22Rv1 (cell line): ENCODE data around the gene SREBF1.
A peak's percentile ranks its signal among the peaks of the same experiment; 100 is the strongest.

Experiments used
- H3K27ac ChIP-seq: fragments of 450-650 bp; 2 replicates; pipeline ENCODE4 v1.5.1; 2017
- ZFX ChIP-seq: fragments of 450-650 bp; IDR thresholded peaks from 2 replicates; pipeline ENCODE4 v1.6.1; 2017; ENCODE audit warnings: antibody characterized with exemption, borderline replicate concordance
- TF ChIP-seq, protein P1 (sequence below): fragments of 450-650 bp; IDR thresholded peaks from 2 replicates; pipeline ENCODE4 v1.5.1; 2017; ENCODE audit warnings: mild to moderate bottlenecking

The SREBF1 gene

DNA sequence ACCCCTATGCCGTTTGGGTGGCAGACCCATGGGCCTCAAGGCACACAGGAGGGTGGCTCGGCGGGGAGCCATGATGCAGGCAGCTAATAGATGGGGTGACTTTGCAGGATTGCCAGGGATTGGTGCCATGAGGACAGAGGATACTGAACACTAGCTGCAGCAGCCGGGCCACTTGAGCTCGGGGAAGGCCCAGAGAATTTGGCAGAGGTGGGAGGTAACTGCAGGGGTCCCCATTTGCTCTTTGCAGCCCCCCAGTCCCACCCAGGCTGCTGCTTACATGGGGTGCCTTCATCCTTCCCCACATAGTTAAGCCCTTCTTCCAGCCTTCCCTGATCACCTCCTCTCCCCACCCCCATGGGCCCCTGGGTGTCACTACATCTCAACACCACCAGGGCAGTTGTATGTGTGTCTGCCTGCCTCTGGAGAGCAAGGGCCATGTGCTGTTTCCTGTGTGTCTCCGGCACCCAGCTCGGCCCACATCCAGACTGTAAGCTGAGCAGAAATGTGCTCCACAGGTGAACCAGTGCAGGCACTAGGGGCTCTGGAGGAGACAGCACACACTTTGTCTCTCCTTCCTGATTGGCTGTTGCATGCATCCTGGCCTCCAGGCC, 52.0 kb downstream of the SREBF1 start:
- TF ChIP-seq ZFX, result no peak
- TF ChIP-seq, protein P1, sequence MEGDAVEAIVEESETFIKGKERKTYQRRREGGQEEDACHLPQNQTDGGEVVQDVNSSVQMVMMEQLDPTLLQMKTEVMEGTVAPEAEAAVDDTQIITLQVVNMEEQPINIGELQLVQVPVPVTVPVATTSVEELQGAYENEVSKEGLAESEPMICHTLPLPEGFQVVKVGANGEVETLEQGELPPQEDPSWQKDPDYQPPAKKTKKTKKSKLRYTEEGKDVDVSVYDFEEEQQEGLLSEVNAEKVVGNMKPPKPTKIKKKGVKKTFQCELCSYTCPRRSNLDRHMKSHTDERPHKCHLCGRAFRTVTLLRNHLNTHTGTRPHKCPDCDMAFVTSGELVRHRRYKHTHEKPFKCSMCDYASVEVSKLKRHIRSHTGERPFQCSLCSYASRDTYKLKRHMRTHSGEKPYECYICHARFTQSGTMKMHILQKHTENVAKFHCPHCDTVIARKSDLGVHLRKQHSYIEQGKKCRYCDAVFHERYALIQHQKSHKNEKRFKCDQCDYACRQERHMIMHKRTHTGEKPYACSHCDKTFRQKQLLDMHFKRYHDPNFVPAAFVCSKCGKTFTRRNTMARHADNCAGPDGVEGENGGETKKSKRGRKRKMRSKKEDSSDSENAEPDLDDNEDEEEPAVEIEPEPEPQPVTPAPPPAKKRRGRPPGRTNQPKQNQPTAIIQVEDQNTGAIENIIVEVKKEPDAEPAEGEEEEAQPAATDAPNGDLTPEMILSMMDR, result 0 out of 2 replicates have a peak, but pooled peaks have one; percentile 2
- peak overlapping the region; percentile 72 for H3K27ac ChIP-seq

DNA sequence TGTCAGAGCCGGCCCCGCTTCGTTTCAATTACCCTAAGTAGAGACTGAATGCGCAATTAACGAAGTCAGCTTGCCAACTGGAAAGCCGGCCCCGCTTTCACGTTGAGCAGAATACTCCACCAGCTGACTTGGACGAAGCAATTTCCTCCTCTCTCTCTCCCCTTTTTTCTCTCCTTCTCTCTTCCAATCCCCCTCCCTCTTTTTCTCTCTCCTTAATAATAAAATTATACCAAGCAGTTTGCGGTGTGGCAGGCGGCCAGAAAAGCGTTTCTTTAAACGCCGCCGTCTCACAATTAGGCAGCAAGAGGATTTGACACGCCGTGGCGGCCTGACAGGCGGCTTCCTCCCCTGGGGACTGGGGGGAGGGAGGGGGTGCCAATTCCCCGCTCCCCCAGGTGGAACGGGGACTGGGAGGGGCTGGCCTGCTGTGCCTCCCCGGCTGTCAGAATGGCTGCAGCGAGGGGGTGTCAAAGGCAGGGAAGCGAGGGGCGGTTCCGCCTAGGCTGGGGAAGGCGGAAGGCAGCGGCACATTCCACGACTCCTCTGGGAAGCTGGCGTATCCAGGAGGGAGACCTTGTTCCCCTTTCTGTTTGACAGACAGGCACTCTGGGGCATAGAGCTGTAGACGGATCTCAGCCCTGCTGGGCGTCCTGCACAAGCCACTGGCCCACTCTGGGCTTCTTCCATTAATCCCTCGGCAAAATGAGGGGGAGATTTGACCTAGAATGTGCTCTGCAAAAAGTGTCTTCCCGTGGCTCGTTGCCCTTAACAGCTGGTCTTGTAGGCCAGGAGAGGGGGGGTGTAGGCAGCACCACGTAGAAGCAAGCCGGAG, 52.7 kb downstream of the SREBF1 start:
- TF ChIP-seq ZFX, result no peak
- TF ChIP-seq, protein P1, result no peak
- H3K27ac ChIP-seq, result peak overlapping the region; percentile 72

DNA sequence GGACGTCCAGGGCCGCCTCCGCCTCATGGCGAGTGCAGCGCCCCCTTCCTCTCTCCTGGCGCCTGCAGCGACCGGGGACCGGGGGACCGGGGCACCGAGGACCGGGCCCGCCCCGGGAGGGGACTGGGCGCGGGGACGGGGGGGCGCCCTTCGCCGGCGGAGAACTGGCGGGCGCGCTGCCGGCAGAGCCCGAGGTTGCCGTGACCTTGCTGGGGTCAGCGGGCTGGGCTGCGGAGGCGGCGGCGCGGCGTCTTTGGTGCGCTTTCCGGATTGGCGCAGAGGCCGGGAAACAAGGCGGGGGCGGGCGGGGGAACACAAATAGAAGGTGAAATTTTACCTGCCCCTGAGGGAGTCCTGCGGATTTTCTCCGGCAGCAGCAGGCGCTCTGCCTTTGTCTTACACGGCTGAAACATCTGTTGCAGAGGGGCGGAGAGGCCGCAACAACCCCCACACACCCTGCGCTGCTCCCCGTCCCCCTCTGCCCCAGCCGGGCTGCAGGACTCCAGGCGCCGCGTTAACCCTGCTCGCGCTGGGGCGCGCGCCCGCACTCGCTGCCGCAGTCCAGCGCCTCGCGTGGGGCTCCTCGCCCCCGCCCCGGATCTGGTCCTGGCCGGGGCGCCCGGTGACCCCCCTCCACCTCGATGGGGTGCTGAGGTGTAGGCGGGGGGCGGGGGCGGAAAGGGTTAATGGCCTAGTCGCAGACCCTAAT, 53.5 kb downstream of the SREBF1 start:
- TF ChIP-seq, protein P1, result peak; percentile 35
- TF ChIP-seq ZFX, result no peak
- H3K27ac ChIP-seq, result peak overlapping the region; percentile 72

DNA sequence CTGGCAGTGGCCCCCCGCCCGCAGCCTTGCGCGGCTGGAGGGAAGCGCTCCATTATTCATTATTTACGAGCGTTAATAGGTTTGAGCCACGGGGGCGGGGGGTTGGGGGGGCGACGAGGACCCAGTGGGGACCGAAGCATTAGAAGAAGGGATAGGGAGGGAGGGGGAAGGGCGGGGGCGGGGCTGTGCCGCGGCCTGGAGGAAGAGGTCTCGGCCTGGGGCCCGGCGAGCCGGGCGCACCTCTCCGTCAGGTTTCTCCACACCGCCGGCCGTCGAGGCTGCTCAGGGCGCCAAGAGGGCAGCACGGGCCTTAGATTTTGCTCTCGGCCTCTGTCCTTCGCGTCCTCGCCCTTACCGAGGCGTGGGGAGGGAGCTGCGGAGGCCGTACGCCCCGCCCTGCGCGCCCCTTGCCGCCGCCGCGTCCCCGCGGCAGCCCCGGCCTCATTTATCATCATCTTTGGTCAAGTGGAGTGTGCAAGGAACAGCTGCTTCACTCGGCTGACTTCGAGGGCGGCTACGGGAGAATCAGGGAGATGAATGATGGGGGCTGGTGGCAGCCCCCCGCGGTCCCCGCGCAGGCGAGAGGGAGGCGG, 54.2 kb downstream of the SREBF1 start:
- TF ChIP-seq ZFX, result no peak
- TF ChIP-seq, protein P1, result no peak
- peak overlapping the region; percentile 72 for H3K27ac ChIP-seq

DNA sequence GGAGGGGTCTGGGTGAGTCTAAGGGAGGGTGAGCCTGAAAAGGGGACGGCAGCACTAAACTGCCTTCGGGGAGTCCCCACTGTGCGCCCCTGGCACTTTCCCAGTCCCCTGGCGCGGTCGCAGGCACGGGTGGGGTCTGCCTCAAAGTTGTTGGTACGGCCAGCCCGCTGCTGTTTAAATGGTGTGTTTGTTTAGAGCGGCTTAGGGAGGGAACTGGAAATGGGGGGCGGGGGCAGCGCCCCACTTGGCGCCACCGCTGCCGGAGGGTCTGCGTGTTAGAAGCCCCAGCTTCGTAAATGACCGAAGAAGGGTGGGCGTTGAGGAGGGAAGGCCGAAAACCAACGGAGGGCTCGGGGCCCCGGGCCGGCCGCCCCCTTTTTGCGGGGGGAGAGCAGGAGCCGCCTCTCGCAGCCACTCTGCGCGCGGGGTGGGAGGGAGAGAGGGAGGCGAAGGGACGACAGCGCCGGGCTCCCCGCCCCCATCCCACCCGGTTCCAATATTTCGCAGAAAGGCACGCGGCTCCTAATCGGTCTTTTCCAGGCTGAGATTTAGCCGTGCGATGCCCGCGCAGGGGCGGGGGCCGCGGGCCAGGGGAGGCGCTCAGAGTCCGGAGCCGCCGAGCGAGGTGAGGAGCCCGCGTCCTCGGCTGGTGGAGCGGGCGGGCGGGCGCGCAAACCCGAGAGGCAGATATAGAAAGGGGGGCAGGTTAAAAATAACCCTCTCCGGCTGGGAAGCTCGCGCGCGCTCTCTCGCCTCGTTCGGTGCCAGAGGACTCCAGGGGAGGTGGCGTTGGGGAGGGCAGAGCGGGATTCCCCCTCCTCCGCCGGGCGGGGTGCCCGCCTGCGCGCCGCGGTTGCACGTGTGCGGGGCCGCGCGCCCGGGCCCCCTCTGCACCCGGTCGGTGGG, 54.9 kb downstream of the SREBF1 start:
- peak overlapping the region; percentile 72 for H3K27ac ChIP-seq
- TF ChIP-seq, protein P1, result no peak
- TF ChIP-seq ZFX, result no peak

DNA sequence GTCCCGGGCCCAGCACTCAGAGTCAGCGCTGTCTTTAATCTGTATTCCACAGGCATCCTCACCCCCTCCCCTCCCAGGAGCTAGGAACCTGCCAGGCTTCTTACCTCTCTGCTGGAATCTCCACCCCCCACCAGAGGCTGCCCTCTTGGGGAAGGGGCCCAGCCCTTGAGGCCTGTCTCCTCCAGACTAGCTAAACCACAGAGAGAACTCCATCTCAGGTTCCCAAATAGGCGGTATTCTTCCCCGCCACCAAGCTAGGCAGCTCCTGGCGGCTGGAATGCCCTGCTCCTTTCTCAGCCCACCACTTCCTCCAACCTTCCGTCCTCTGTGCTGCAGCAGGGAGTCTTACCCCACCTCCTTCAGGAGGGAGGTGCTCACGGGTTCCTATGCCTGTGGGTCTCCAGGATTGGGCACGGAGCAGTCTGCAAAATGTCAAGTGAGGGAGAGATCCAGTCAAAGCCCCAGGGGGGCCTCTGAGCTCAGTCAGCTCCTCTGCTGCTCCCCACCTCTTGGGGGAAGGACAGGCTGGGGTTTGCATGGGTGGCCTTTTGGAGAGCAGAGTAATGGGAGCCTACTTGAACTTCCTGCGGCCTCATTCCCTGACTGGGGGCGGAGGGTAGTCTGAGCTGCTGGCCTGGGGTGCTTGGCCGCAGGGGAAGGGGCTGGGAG, 55.7 kb downstream of the SREBF1 start:
- H3K27ac ChIP-seq, result peak overlapping the region; percentile 30; the same call in 1 of the 2 replicates
- TF ChIP-seq ZFX, result no peak
- TF ChIP-seq, protein P1, result no peak
